HEK293T (cell line): ENCODE results near the gene GPC1.

Experiments used
- CTCF ChIA-PET: fragments of 350-600 bp; formaldehyde crosslinking; extraction: SDS; loops from one replicate; lab custom pipeline; 2021; ENCODE audit warnings: antibody characterized with exemption, inconsistent platforms; lab: Yijun Ruan, JAX
- POLR2A ChIA-PET: fragments of 350-600 bp; formaldehyde crosslinking; extraction: SDS; loops from one replicate; lab custom pipeline; 2020; ENCODE audit warnings: antibody characterized with exemption, inconsistent platforms; lab: Yijun Ruan, JAX
- DNase-seq: peaks from one replicate; pipeline ENCODE4 v3.0.0; 2012; ENCODE audit warnings: mixed read lengths; ENCODE audit errors: extremely low spot score
- ARNT ChIP-seq: fragments of 450-650 bp; IDR thresholded peaks from 2 replicates; pipeline ENCODE4 v1.6.1; 2017; ENCODE audit warnings: mild to moderate bottlenecking
- BHLHE40 ChIP-seq: fragments of 450-650 bp; IDR thresholded peaks from 2 replicates; pipeline ENCODE4 v1.6.1; 2016; ENCODE audit warnings: mild to moderate bottlenecking, moderate library complexity, borderline replicate concordance
- CTBP1 ChIP-seq: fragments of 450-650 bp; IDR thresholded peaks from 2 replicates; pipeline ENCODE4 v1.6.1; 2016; ENCODE audit warnings: borderline replicate concordance
- ELF4 ChIP-seq: fragments of 450-650 bp; IDR thresholded peaks from 2 replicates; pipeline ENCODE4 v1.6.1; 2017; ENCODE audit warnings: antibody characterized with exemption
- FOXA1 ChIP-seq: fragments of 450-650 bp; IDR thresholded peaks from 2 replicates; pipeline ENCODE4 v1.6.1; 2016; ENCODE audit warnings: mild to moderate bottlenecking
- FOXK2 ChIP-seq: fragments of 450-650 bp; IDR thresholded peaks from 2 replicates; pipeline ENCODE4 v1.6.1; 2016; ENCODE audit warnings: mild to moderate bottlenecking
- FOXM1 ChIP-seq: fragments of 450-650 bp; IDR thresholded peaks from 2 replicates; pipeline ENCODE4 v1.6.1; 2017; ENCODE audit warnings: mild to moderate bottlenecking, borderline replicate concordance
- HDGF ChIP-seq: fragments of 450-650 bp; IDR thresholded peaks from 2 replicates; pipeline ENCODE4 v1.6.1; 2017; ENCODE audit warnings: antibody characterized with exemption, borderline replicate concordance
- L3MBTL2 ChIP-seq: fragments of 450-650 bp; conservative IDR thresholded peaks from 2 replicates; pipeline ENCODE4 v1.6.1; 2016; ENCODE audit warnings: mild to moderate bottlenecking
- LEF1 ChIP-seq: fragments of 450-650 bp; IDR thresholded peaks from 2 replicates; pipeline ENCODE4 v1.6.1; 2017; ENCODE audit warnings: mild to moderate bottlenecking, borderline replicate concordance
- NFRKB ChIP-seq: fragments of 450-650 bp; IDR thresholded peaks from 2 replicates; pipeline ENCODE4 v1.6.1; 2016; ENCODE audit warnings: mild to moderate bottlenecking, moderate library complexity
- SP1 ChIP-seq: fragments of 450-650 bp; IDR thresholded peaks from 2 replicates; pipeline ENCODE4 v1.6.1; 2017
- SUZ12 ChIP-seq: fragments of 450-650 bp; IDR thresholded peaks from 2 replicates; pipeline ENCODE4 v1.6.1; 2016; ENCODE audit warnings: mild to moderate bottlenecking
- TARDBP ChIP-seq: fragments of 450-650 bp; IDR thresholded peaks from 2 replicates; pipeline ENCODE4 v1.6.1; 2016
- ZNF384 ChIP-seq: fragments of 450-650 bp; IDR thresholded peaks from 2 replicates; pipeline ENCODE4 v1.6.1; 2016
- TF ChIP-seq, protein P1 (sequence below): fragments of 450-650 bp; IDR thresholded peaks from 2 replicates; pipeline ENCODE4 v1.6.1; 2016

The GPC1 gene

GRCh38 chr2:240394549-240394948, 40.9 kb upstream of the GPC1 start:
- TF ChIP-seq FOXA1 = no peak
- no peak for TF ChIP-seq FOXK2
- TF ChIP-seq TARDBP = no peak
- TF ChIP-seq FOXM1 = no peak
- no peak for TF ChIP-seq ARNT
- no peak for TF ChIP-seq SP1
- no peak for TF ChIP-seq ELF4
- TF ChIP-seq LEF1 = no peak
- TF ChIP-seq ZNF384 = no peak
- no peak for TF ChIP-seq CTBP1
- TF ChIP-seq HDGF = no peak
- DNase-seq = no peak
- ChIA-PET POLR2A (no interaction called here), CTCF (no interaction called here)

DNA sequence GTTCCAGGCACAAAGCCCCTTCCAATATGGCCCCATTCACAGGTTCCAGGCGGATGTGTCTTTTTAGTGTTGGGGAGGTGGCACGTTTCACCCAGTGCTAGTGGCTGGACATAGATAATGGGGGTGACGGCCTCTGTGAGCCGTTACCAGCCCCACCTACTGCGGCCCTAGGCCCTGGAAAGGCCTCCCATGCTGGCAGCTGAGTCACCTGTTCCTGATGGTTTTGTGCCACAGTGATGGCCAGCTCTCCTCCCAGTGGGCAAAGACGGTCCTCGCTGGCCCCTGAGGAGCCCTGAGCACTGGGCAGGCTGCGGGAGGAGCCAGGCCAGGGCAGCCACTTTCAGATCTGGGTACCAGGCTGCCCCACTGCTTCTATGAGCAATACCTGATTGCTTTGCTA, 40.0 kb upstream of the GPC1 start:
- TF ChIP-seq SUZ12 (no peak), LEF1 (no peak), ZNF384 (no peak), NFRKB (no peak), BHLHE40 (no peak), ELF4 (no peak), FOXA1 (no peak), CTBP1 (no peak), L3MBTL2 (no peak), FOXK2 (no peak)
- TF ChIP-seq, protein P1, sequence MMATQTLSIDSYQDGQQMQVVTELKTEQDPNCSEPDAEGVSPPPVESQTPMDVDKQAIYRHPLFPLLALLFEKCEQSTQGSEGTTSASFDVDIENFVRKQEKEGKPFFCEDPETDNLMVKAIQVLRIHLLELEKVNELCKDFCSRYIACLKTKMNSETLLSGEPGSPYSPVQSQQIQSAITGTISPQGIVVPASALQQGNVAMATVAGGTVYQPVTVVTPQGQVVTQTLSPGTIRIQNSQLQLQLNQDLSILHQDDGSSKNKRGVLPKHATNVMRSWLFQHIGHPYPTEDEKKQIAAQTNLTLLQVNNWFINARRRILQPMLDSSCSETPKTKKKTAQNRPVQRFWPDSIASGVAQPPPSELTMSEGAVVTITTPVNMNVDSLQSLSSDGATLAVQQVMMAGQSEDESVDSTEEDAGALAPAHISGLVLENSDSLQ = no peak
- CTCF ChIA-PET = no interaction called here
- DNase-seq = no peak
- POLR2A ChIA-PET = no interaction called here

GRCh38 chr2:240395896-240396622, 39.4 kb upstream of the GPC1 start:
- no peak for TF ChIP-seq NFRKB
- no peak for TF ChIP-seq FOXM1
- TF ChIP-seq BHLHE40 = no peak
- TF ChIP-seq SUZ12 = no peak
- TF ChIP-seq SP1 = no peak
- no peak for TF ChIP-seq CTBP1
- no peak for TF ChIP-seq FOXK2
- no peak for TF ChIP-seq L3MBTL2
- DNase-seq = no peak
- ChIA-PET CTCF (no interaction called here), POLR2A (no interaction called here)

- CTCF ChIA-PET = no interaction called here
- DNase-seq = no peak
- TF ChIP-seq, protein P1 = no peak
- TF ChIP-seq LEF1 (no peak), FOXK2 (no peak), SP1 (no peak), HDGF (no peak), SUZ12 (no peak), BHLHE40 (no peak), FOXA1 (no peak), L3MBTL2 (no peak), FOXM1 (no peak), TARDBP (no peak), ZNF384 (no peak), ELF4 (no peak), ARNT (no peak), NFRKB (no peak), CTBP1 (no peak)
- POLR2A ChIA-PET = no interaction called here
Observed at GRCh38 chr2:240396623-240397541, 38.6 kb upstream of the GPC1 start.

DNA sequence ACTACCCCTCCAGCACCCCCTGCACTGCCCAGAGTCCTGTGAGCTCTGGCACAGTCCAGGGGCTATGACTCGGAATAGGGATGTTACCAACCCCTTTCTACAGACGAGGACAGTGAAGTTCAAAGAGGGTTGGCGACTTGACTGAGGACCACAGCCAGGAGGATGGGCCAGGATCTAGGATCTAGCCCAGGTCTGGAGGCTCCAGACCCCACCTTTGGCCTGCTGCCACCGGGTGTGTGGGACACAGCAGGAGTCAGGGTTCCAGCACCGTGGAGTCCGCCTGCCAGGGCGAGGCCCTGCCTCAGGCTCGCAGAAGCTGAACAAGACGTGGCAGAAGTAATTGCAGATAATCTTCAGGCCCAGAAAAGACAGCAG, 37.9 kb upstream of the GPC1 start:
- TF ChIP-seq LEF1 (no peak), FOXM1 (no peak), BHLHE40 (no peak), CTBP1 (no peak), FOXA1 (no peak), L3MBTL2 (no peak), ZNF384 (no peak)
- POLR2A ChIA-PET = no interaction called here
- DNase-seq = no peak
- CTCF ChIA-PET = no interaction called here

- no peak for DNase-seq
- POLR2A ChIA-PET = no interaction called here
- CTCF ChIA-PET = no interaction called here
- TF ChIP-seq SP1 = no peak
- no peak for TF ChIP-seq ARNT
- no peak for TF ChIP-seq NFRKB
- no peak for TF ChIP-seq CTBP1
Observed at GRCh38 chr2:240397924-240398645, 37.4 kb upstream of the GPC1 start.
